MM.1S (cell line): Measurements from ENCODE around the gene PCP2.

Source experiments
- DNase-seq: peaks from one replicate; pipeline ENCODE4 v3.0.0-alpha.2; 2015
- H2AFZ ChIP-seq: fragments of 300-600 bp; sonication (generic); 2 replicates; pipeline ENCODE4 v1.6.0; 2016; ENCODE audit warnings: antibody characterized with exemption, low read length
- H3F3A ChIP-seq: fragments of 300-600 bp; sonication (generic); 2 replicates; pipeline ENCODE4 v1.6.1; 2016; ENCODE audit warnings: mild to moderate bottlenecking, antibody characterized with exemption, low read length, moderate library complexity, mixed read lengths; ENCODE audit not compliant: insufficient read depth
- H3K27ac ChIP-seq: fragments of 300-600 bp; sonication (generic); 2 replicates; pipeline ENCODE4 v1.5.1; 2016; ENCODE audit warnings: mild to moderate bottlenecking, low read length
- H3K27me3 ChIP-seq: fragments of 300-600 bp; sonication (generic); replicated peaks from 2 replicates; pipeline ENCODE4 v1.6.0; 2016; ENCODE audit warnings: low read length; ENCODE audit not compliant: insufficient read depth
- H3K36me3 ChIP-seq: fragments of 300-600 bp; sonication (generic); replicated peaks from 2 replicates; pipeline ENCODE4 v1.6.1; 2016; ENCODE audit warnings: mild to moderate bottlenecking, low read length, mixed read lengths; ENCODE audit not compliant: insufficient read depth
- H3K4me1 ChIP-seq: fragments of 300-600 bp; sonication (generic); 2 replicates; pipeline ENCODE4 v1.6.1; 2016; ENCODE audit warnings: low read length, mixed read lengths
- H3K4me2 ChIP-seq: fragments of 300-600 bp; sonication (generic); 2 replicates; pipeline ENCODE4 v1.6.0; 2016; ENCODE audit warnings: low read depth, low read length
- H3K4me3 ChIP-seq: fragments of 300-600 bp; sonication (generic); 2 replicates; pipeline ENCODE4 v1.5.1; 2016; ENCODE audit warnings: low read length, mixed read lengths
- H3K79me2 ChIP-seq: fragments of 300-600 bp; sonication (generic); 2 replicates; pipeline ENCODE4 v1.6.1; 2016; ENCODE audit warnings: mixed run types, low read length, mixed read lengths
- H3K9ac ChIP-seq: fragments of 300-600 bp; sonication (generic); 2 replicates; pipeline ENCODE4 v1.6.1; 2016; ENCODE audit warnings: low read length, mixed read lengths
- H3K9me2 ChIP-seq: fragments of 300-600 bp; sonication (generic); replicated peaks from 2 replicates; pipeline ENCODE4 v1.6.1; 2016; ENCODE audit warnings: mild to moderate bottlenecking, low read length, mixed read lengths; ENCODE audit not compliant: insufficient read depth
- H3K9me3 ChIP-seq: fragments of 300-600 bp; sonication (generic); replicated peaks from 2 replicates; pipeline ENCODE4 v1.6.1; 2016; ENCODE audit warnings: mild to moderate bottlenecking, low read length, mixed read lengths; ENCODE audit not compliant: insufficient read depth
- H4K20me1 ChIP-seq: fragments of 300-600 bp; sonication (generic); 2 replicates; pipeline ENCODE4 v1.6.1; 2016; ENCODE audit warnings: mild to moderate bottlenecking, low read length, moderate library complexity, mixed read lengths; ENCODE audit not compliant: insufficient read depth
- CTCF ChIP-seq: fragments of 300-600 bp; sonication (generic); IDR thresholded peaks from 2 replicates; pipeline ENCODE4 v1.5.1; 2016; ENCODE audit warnings: antibody characterized with exemption, low read length, mixed read lengths
- EZH2 ChIP-seq: fragments of 300-600 bp; sonication (generic); optimal IDR thresholded peaks from 2 replicates; pipeline ENCODE3; 2017; ENCODE audit warnings: low read depth, mild to moderate bottlenecking, antibody characterized with exemption, low read length, mixed read lengths
- EZH2phosphoT487 ChIP-seq: fragments of 300-600 bp; sonication (generic); IDR thresholded peaks from 2 replicates; pipeline ENCODE4 v1.6.1; 2018; ENCODE audit warnings: antibody characterized with exemption, low read length

PCP2 gene

DNA sequence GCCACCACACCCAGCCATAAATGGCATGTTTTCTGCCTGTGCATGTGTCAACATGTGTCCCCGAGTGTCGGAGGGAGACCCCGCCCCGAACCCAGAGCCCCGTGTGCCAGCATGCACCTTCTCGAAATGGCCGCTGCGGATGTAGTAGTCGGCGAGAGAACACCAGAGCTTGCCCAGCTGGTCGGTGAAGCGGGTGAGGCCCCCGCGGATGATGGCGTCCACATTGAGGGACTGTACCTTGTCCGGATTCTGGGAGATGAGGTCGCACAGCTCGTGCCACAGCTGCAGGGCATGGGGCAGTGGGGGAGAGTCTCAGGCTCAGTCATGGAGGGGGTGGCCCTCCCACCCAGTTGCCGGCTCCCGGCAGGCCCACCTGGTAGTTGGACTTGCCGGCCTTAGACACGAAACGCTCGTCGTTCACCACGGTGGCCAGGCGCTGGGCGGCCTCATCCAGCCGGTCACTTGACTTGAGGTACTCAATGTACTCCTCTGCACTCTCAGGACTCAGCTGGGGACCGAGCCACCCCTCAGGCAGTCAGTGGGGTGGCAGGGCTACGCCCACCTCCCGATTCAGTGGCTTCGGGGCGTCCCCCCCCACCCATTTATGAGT, 7.7 kb downstream of the PCP2 start:
- Histone ChIP-seq H3K9me3 (no peaks in the 10 kb centered on the region), H3K4me1 (peaks cover 14% of the 10 kb centered on the region), H3K27me3 (no peaks in the 10 kb centered on the region), H3K9me2 (no peaks in the 10 kb centered on the region), H3F3A (no peaks in the 10 kb centered on the region), H4K20me1 (no peaks in the 10 kb centered on the region), H3K36me3 (peaks cover 6% of the 10 kb centered on the region; the same call in 1 of the 2 replicates), H3K79me2 (peaks cover 55% of the 10 kb centered on the region), H3K4me2 (no peak overlapping the region), H2AFZ (no peak overlapping the region), H3K9ac (no peak overlapping the region), H3K27ac (no peak overlapping the region), H3K4me3 (no peak overlapping the region)
- TF ChIP-seq CTCF (no peak), EZH2 (no peak), EZH2phosphoT487 (no peak)
- no peak for DNase-seq

- Histone ChIP-seq H3K79me2 (peaks cover 44% of the 10 kb centered on the region), H3K9me3 (no peaks in the 10 kb centered on the region), H2AFZ (no peak overlapping the region), H3K4me3 (no peak overlapping the region), H3F3A (no peaks in the 10 kb centered on the region), H3K9ac (no peak overlapping the region), H3K27ac (no peak overlapping the region), H3K9me2 (no peaks in the 10 kb centered on the region), H3K36me3 (peaks cover 6% of the 10 kb centered on the region; the same call in 1 of the 2 replicates), H3K4me1 (peaks cover 9% of the 10 kb centered on the region), H3K27me3 (no peaks in the 10 kb centered on the region), H4K20me1 (no peaks in the 10 kb centered on the region), H3K4me2 (no peak overlapping the region)
- DNase-seq = no peak
- no peak for TF ChIP-seq CTCF
Observed at GRCh38 chr19:7624810-7625209, 8.7 kb downstream of the PCP2 start.

DNA sequence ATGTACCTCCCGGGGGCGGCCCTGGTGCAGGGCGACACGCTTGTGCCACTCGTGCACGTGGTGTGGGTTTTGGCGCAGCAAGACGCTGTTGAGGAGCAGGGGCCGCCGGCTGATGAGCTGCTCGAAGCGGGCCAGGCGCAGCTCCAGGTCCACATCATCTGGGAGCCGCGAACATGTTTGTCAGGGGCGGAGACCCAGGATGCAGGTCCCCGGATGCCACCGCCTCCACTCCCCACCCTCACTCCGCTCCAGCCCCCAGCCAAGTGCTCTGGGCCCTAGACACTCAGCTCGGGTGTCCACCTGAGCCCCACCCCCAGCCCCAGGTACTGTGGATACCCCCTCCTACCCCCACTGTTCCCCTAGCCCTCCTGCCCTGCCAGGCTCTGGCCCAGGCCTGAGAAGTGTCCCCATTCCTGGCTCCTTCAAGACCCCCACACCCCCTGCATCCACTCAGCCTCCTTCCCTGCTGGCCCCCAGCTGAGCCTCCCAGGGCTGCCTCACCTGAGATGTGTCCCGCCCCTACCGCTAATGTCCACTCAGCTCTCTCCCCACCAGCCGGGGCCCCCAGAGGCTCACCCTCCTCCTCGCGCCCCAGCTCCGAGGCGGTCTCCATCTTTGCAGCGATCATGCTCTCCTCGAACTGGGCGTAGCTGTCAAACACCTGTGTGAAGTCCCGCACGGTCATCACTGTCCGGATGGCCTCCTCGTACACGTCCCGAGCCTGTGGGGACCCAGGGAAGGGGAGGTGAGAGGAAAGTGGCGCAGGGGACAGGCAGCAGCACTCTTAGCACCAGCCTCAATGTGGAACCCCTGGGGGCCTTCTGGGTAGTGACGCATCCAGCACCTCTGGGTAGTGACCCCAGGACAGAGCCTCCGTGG, 9.6 kb downstream of the PCP2 start:
- no peak for TF ChIP-seq EZH2
- no peak for TF ChIP-seq CTCF
- TF ChIP-seq EZH2phosphoT487 = no peak
- Histone ChIP-seq H4K20me1 (no peaks in the 10 kb centered on the region), H3K79me2 (peaks cover 38% of the 10 kb centered on the region), H3K9me3 (no peaks in the 10 kb centered on the region), H3K36me3 (peaks cover 6% of the 10 kb centered on the region; the same call in 1 of the 2 replicates), H3F3A (no peaks in the 10 kb centered on the region), H3K4me2 (no peak overlapping the region), H2AFZ (no peak overlapping the region), H3K9ac (no peak overlapping the region), H3K27me3 (no peaks in the 10 kb centered on the region), H3K4me3 (no peak overlapping the region), H3K4me1 (peaks cover 9% of the 10 kb centered on the region), H3K27ac (no peak overlapping the region), H3K9me2 (no peaks in the 10 kb centered on the region)
- DNase-seq = no peak
